DMS53 treated with DMSO at 0.1 percent for 48 hours (cell line): ENCODE measurements around the gene UTP20.

Source experiments
- DNase-seq: peaks from one replicate; lab custom pipeline; 2025; ENCODE audit not compliant: unreplicated experiment; lab: John Stamatoyannopoulos, UW

UTP20 gene

GRCh38 chr12:101280006-101280505, at the start of gene UTP20:
Gene UTP20 (plus strand): TSS chr12:101280105. CDS start chr12:101280283, 178 bp downstream.
- no peak for DNase-seq

GRCh38 chr12:101230547-101230946, 49.4 kb upstream of the UTP20 start:
- no peak for DNase-seq

- DNase-seq, result no peak
These were observed 48.3 kb upstream of the UTP20 start for GRCh38 chr12:101231636-101232035.

GRCh38 chr12:101235686-101236085, 44.2 kb upstream of the UTP20 start:
- DNase-seq, result no peak

GRCh38 chr12:101238306-101238705, 41.6 kb upstream of the UTP20 start:
- DNase-seq, result no peak

- DNase-seq, result no peak
These were observed 41.0 kb upstream of the UTP20 start for GRCh38 chr12:101238800-101239329.

GRCh38 chr12:101243074-101243473, 36.8 kb upstream of the UTP20 start:
- DNase-seq, result no peak

GRCh38 chr12:101243616-101244015, 36.3 kb upstream of the UTP20 start:
- DNase-seq, result no peak

- no peak for DNase-seq
These were observed 23.6 kb upstream of the UTP20 start for GRCh38 chr12:101256266-101256665.

GRCh38 chr12:101257357-101257756, 22.5 kb upstream of the UTP20 start:
- no peak for DNase-seq

- DNase-seq, result no peak
These were observed 12.8 kb upstream of the UTP20 start for GRCh38 chr12:101267111-101267510.

- no peak for DNase-seq
These were observed 3.5 kb upstream of the UTP20 start for GRCh38 chr12:101276433-101276832.

GRCh38 chr12:101277443-101277842, 2.5 kb upstream of the UTP20 start:
- no peak for DNase-seq

GRCh38 chr12:101287357-101287756, 7.5 kb downstream of the UTP20 start:
- peak; percentile 73 for DNase-seq

- DNase-seq, result no peak
These were observed 17.8 kb downstream of the UTP20 start for GRCh38 chr12:101297661-101298060.

GRCh38 chr12:101298426-101298825, 18.5 kb downstream of the UTP20 start:
- DNase-seq, result no peak

GRCh38 chr12:101299346-101299745, 19.4 kb downstream of the UTP20 start:
- no peak for DNase-seq

GRCh38 chr12:101299931-101300330, 20.0 kb downstream of the UTP20 start:
- DNase-seq, result no peak

- no peak for DNase-seq
These were observed 22.8 kb downstream of the UTP20 start for GRCh38 chr12:101302741-101303140.

GRCh38 chr12:101305226-101305779, 25.4 kb downstream of the UTP20 start:
- DNase-seq, result no peak

GRCh38 chr12:101305794-101306193, 25.9 kb downstream of the UTP20 start:
- no peak for DNase-seq

GRCh38 chr12:101322480-101322879, 42.6 kb downstream of the UTP20 start:
- DNase-seq, result no peak

- DNase-seq, result no peak
These were observed 43.4 kb downstream of the UTP20 start for GRCh38 chr12:101323255-101323654.
